NCI-H524 (cell line): ENCODE data around the gene DMBT1.

ENCODE experiments used
- DNase-seq, 2 experiments: peaks; one replicate each; lab custom pipeline; 2025; lab: John Stamatoyannopoulos, UW

DMBT1 gene

DNA sequence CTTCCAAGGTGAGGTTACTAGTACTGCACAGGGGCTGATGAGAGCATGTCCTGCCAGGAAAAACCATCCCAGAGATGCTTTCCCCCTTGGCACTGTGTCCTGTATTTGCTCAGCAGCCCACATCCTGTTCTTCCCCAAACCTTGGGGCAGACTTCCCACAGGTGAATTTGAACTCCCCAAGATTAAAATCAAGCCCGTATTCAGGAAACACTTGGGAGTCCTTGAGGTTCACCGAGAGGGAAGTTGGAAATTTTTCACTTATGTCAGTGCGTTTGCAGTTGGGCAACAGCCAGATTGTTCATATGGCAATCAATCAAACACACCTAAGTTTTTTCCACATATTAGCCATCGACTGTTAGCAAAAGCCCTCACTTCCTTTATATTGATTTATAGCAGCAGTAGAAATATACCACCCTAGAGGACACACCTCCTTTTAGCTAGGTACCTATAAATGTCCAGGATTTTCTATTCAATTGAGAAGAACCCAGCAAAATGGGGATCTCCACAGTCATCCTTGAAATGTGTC is at the start of gene DMBT1:
DMBT1 (plus strand) TSS at position 476 of the 526 bp plus-strand sequence; CDS start at position 493, 17 bp downstream.
- no peak for DNase-seq

DNA sequence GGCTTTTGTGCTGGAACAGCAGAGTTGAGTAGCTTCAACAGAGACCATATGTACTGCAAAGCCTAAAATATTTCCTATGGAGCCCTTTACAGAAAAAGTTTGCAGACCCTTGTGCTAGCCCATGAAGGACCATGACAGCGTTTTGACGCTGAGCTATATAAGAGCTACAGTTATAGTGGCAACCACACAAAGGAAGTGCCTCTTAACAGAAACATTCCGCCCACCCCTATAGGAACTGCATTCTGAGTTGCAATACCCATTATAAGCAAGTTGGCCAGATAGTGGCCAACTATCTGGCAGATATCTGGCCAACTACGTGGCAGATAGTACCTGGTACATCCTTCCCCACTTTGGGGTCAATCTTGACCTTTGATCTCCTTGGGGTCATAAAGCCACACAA is 47.5 kb upstream of the DMBT1 start:
- no peak for DNase-seq

DNA sequence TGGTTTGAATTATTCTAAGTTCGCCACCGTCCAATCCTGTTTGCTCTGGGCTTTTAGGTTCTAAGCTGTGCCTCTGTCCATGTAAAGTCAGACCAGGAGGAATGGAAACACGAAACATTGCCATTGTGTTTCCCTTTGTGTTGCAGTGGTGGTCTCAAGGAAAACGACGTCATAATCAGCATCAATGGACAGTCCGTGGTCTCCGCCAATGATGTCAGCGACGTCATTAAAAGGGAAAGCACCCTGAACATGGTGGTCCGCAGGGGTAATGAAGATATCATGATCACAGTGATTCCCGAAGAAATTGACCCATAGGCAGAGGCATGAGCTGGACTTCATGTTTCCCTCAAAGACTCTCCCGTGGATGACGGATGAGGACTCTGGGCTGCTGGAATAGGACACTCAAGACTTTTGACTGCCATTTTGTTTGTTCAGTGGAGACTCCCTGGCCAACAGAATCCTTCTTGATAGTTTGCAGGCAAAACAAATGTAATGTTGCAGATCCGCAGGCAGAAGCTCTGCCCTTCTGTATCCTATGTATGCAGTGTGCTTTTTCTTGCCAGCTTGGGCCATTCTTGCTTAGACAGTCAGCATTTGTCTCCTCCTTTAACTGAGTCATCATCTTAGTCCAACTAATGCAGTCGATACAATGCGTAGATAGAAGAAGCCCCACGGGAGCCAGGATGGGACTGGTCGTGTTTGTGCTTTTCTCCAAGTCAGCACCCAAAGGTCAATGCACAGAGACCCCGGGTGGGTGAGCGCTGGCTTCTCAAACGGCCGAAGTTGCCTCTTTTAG is 46.3 kb upstream of the DMBT1 start:
- DNase-seq = no peak

DNA sequence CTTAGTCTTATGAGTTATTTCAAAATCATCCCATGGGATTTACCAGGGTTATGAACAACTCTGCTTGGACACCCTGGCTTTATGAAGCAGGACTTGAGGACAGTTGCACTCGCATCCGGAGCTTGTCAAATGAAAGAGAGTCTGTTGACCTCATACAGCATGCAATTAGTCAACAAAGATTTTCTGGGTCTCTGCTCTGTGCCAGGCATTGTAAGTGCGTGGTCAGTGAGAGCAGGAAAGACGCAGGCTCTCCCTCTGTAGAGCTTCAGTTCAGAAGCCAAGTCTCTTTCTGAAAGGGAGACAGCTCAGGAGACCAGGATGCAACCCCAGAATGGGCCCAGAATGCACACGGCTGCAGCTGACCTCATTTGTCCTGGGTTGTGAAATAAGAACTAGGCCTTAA is 45.5 kb upstream of the DMBT1 start:
- no peak for DNase-seq

DNA sequence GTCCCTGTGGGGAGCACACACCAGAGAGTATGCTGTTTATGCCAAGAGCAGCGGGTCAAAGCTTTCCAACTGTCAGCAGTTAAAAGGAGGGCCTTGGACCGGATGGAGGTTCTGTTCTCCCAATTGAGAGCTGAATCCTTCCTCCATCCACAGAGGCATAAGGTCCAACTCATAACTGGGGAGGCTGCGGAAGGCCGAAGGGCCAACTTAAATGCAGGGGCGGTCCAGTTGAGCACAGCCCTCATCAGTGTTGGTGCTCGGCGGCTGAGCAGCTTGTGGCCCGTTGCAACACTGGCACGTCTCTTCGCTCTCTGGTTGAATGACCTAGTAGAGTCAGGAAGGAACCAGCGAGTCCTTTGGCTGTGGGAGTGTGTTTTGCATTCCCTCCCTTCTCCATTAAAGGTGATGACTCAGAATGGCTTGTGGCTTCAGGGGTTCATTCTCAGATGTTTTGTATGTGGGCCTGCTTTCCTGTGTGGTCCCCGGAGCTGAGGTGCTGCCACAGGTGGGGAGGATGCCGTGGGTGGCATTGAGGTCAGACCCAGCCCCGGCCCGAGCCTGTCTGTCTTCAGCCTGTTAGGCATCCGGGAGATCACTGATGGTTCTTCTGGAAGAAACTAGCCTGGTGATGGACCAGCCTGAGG is 44.8 kb upstream of the DMBT1 start:
- no peak for DNase-seq

DNA sequence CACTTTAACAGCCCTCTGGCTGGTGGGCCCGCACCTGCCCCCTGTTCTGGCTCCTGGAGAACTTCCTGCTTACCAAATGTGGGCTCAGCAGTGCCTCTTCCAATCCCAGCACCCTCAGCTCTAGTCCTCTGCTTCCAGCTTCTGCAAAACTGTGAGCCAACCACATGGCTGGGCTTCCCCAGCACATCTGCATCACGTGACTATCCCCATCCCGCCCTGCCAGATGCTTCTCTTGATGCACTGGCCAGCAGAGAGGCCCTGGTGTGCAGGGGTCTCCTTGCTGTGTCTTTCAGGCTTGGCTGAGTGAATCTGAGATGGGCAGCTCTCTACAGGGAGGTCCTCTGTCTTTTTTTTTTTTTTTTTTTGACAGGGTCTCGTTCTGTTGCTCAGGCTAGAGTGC is 43.8 kb upstream of the DMBT1 start:
- peak in 1 of 2 experiments; percentile 5 for DNase-seq

DNA sequence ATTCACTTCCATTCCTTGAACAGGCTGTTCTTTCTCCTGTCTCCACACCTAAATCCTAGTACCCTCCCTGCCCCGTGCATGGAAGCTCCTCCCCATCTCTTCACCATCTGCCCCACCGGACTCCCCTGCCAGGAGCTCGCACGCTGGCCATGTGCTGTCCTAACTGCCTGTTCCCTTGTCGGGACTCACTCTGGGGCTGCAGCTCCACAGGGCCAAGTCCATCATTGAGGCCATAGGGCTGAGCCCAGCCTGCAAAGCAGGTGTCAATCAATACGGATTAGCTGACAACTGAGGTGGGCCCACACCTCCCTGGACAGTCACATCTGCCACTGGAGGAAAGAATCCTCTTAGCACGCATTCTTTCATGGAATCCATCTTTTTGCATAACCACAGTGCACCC is 41.4 kb upstream of the DMBT1 start:
- DNase-seq = peak in 1 of 2 experiments; percentile 42

DNA sequence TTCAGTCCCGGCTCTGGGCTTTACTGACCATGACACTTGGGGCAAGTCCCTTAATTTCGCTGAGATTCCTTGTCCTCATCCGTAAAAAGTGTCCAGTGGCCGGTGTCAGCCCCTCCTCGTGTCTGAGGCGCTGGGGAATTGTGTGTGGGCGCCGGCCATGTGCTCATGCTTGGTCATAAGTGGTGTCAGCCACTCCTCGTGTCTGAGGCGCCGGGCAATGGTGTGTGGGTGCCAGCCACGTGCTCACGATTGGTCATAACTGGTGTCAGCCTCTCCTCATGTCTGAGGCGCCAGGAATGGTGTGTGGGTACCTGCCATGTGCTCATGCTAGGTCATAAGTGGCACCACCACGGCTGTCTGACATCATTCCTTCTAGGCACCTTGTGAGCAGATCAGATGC is 40.7 kb upstream of the DMBT1 start:
- no peak for DNase-seq

DNA sequence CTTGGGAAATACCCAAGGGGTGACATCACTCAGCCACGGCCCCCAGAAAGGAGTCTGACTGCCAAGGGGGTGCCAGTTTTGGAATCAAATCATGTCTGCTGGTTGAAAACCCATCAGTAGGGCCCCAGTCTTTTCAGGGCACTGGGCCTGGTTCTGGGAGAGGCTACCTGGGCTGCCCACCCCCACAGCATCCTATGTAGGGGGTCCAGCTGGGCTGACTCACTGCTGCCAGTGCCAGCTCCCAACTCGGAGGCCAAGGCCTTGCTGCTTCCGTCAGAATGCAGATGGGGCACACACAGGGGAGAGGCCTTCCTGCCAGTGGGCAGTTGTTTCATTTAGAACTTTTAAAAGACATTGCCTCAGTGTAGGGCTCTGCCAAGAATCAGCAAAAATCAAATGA is 39.5 kb upstream of the DMBT1 start:
- DNase-seq = no peak

DNA sequence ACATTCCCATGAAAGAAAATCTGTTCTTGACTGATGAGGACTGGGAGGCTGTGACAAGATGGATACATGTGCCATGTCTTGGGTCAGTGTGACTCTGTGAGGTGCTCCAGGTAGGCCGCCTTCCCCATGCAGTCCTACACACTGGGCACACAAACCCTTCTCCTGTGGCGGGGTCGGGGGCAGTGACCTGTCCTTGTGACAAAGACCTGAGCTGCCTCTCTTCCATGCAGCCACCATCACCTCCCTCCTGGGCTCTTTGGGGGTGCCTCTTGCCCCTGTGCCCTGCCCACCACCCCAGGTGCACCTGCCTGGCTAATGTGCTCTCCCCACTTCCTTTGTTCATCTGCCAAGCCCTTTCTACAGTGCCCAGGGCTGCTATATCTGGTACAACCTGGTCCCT is 35.7 kb upstream of the DMBT1 start:
- DNase-seq = no peak

DNA sequence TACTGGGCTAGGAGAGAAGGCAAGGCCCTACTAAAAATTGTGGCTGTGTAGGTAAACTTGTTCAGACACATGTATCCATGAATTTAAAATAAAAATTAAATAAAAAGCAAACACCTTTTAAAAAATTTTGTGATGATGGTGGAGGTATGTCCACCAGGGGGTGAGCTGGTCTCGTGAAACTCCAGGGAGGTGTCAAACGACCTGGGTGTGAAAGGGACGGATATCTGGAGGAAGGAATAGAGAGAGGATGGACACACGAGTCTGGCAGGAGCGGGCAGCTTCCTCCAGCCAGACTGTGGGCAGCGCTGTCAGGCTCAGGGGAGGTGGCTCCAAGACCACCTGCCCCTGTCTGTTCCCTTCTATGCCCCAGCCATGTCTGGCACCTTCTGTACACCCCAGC is 34.8 kb upstream of the DMBT1 start:
- DNase-seq = peak in 1 of 2 experiments; percentile 19

DNA sequence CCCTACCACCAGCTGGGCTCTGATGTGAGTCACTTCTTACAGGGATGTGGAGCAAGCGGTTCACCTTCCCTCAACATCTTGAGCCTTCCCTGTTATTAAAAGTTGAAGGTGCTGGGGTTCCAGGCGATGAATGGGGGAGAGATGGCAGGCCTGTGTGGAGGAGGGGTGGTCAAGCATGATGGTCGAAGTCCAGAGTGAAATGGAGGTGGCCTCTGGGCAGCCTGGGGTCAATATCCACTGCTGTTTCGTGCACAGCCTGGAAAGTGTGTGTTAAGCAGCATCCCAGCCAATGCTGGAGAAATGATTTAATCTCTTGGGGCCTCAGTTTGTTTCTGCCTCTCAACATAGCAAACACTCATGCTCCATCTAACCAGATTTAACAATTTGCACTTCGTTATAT is 33.7 kb upstream of the DMBT1 start:
- DNase-seq = no peak

DNA sequence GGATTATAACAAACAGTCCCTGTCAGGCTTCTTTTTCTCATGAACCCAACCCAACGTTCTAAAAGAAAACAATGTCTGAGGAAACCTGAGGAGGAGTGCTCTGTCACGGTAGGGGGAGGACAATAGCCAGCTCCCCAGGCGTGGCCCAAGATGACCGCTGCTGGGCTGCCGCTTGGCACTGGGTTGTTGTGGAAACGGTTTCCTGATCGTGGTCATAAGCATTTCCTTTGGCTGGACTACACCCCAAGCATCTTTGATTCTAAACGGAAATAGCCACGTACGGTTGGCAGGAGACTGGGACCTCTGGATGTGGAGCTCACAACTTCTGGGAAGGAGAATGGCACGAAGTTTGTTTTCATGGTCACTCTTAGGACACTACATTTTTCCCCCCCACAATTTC is 30.4 kb upstream of the DMBT1 start:
- DNase-seq = no peak

DNA sequence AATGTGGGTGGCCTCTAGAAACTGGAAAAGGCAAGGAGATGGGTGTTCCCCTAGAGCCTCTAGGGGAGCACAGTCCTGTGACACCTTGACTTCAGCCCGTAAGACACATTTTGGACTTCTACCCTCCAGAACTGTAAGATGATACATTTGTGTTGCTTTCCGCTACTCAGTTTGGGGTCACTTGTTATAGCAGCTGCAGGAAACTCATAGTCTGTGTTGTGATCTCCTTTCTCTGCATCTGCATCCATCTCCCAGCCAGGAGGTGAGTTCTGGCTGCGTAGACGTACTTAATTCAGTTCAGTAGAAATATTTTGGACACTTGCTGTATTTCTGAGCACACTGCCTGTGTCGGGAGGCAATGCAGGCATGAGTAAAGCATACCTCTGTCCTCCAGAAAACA is 29.3 kb upstream of the DMBT1 start:
- DNase-seq = no peak

DNA sequence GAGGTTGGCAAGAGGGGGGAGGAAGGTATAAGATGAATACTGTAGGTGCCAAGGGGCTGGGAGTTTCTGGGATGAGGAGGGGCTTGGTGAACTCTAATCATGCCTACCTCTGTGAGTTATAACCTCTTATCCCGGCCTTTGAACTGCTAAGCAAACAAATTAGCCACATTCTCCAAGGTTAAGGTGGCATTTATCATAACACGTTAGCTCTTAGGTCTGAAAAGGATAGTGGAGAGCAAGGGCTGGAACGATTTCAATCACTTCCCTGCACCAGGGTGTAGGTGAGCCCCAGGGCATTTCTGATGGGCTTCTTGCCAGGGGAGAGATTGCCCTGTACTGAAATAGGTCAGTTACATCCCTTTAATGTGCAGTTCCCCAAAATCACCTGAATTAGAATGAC is 28.6 kb upstream of the DMBT1 start:
- no peak for DNase-seq

DNA sequence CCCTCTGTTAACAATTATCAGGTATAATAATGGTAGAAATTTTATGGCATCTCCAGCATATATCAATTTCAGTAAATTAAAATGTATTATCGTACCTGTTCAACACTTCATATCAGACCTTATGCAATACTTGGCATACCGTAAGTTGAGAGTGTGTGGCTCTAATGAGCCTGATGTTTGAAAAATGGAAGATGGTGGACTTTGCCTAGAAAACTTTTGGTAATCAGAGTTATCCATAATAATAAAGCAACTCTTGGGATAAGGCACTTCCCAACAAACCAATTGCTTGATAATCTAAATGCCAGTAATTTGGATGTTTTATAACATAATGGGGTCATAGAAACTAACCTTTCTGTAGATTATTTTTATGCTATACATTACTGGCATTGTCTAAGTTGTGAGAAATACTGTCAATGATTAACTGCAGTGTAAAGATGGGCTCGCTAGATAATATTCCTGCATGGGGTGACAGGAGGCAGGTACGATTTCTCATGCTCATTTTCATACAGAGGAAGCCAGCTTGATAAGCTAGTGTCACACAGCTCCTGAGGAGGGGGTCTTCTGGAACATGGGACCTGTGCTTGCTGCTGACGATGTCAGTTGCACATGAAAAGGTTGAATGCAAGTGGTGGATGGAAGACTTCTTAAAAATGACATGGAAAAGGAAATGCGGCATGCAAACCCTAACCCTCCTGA is 27.8 kb upstream of the DMBT1 start:
- DNase-seq = no peak

DNA sequence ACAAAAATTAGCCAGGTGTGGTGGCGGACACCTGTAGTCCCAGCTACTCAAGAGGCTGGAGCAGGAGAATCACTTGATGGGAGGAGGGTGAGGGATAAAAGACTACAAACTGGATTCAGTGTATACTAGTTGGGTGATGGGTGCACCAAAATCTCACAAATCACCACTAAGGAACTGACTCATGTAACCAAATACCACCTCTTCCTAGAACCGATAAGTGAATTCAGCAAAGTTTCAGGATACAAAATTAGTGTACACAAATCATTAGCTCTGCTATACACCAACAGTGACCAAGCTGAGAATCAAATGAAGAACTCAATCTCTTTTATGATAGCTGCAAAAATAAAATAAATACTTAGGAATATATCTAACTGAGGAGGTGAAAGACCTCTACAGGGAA is 23.0 kb upstream of the DMBT1 start:
- no peak for DNase-seq

DNA sequence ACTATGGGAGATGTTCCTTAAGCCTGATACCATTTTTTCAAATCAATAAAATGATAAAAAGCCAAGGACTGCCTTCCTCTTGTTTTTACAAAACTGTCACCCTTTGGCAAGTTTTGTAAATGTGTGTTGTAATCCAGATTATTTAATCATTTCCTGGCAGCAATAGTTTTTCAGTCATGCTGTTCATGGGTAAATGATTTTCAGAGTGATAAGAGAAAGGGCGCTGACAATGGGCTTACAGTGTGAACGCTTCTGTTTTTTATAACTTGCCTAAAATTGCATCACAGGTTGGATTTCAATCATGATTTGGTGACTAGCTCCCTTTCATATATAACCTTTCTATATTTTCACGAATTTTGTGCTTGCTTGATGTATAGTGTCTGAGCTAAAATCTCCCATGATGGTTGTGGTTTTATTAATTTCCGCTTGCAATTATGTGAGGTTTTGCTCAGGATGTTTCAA is 19.0 kb upstream of the DMBT1 start:
- DNase-seq = no peak

DNA sequence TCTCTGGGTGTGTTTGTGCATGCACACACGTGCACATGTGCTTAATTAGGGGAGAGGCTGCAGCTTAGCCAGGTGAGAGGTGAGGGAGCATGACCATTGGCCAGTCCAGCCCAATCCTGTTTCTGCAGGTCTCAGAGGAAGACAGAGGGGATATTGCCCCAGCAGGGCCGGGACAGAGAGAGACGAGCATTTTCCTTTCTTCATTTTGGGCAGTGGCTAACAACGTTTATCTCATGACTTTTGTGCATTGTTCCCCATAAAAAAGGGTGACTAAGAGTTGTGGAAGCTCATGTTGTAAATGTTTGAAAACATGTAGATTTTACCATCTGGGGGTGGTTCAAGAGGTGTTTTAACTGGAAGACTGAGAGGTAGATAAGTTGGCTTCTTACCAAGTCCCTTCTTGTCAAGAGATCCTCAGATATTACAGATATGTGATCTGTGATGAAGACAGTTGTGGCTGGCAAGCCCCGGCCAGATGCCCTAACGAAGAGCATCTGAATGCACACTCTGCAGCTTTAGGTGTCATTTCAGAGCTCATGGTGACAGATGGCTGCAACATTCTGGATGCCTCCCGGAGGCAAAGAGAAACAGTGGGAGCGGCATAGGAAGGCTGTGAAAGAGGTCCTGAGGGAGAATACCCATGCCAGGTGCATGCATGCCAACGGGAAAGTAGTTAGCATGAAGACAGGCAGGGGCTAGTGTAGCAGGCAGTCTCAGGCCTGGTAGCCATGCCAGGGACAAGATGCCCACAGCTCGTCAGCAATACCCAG is 16.7 kb upstream of the DMBT1 start:
- peak; percentile 51 to 88 for DNase-seq

DNA sequence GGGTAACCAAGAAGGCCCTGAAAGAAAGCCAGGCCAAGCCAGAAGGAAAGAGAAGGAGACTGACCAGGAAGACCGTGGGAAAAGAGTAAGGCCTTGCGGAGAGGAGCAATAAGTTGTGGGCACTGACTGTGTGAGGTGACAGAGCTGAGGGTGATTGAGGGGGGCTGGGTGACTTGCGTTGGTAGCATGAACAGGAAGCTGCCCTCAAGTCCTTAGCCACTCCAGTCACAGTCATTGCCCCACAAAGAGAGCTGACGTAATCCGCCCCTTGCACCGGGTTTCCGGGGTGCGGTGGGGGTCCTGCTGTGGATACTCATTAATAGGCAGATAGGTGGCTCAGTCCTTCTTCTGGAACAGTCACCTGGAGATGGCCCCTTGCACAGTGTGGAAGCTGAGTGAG is 16.1 kb upstream of the DMBT1 start:
- no peak for DNase-seq

DNA sequence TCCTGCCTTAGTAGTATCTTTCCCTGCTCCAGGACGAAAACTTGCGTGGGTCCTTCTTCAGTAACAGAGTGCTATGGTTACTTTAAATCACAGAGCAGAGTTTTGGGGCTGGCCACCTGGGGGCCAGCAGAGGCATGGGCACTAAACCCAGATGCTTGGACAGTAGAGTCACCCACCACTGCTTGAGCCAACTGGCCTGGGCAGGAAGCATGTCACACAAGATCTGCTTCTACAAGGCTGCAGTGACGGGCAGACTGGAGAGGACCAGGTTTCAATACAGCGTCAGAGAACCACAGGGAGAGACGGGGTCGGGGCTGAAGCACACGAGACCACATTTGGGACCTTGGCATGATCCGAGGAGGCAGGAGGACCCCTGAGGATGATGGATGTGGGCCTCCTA is 14.3 kb upstream of the DMBT1 start:
- DNase-seq = no peak
